NCI-H2107 (cell line): ENCODE measurements around the gene XIRP2.

ENCODE experiments used
- DNase-seq: peaks from one replicate; lab custom pipeline; 2025; lab: John Stamatoyannopoulos, UW

The XIRP2 gene

GRCh38 chr2:167293172-167293781, 405.0 kb downstream of the XIRP2 start:
- DNase-seq = no peak

- no peak for DNase-seq
Measured at GRCh38 chr2:167293943-167294775, 405.9 kb downstream of the XIRP2 start.

GRCh38 chr2:167294776-167295140, 406.5 kb downstream of the XIRP2 start:
- DNase-seq = no peak

- no peak for DNase-seq
Measured at GRCh38 chr2:167297292-167297691, 409.0 kb downstream of the XIRP2 start.

GRCh38 chr2:167298017-167298416, 409.7 kb downstream of the XIRP2 start:
- no peak for DNase-seq
